Measurements from ENCODE around the gene SLC45A1. TPM values are rescaled to one million over a fixed set of nuclear protein-coding genes. Genes with fewer than 3 reads are reported as not detected.

Gene SLC45A1
- total and polyA plus RNA-seq, 5 experiments from 2014 or later, result 0.48 to 1.2 (median 0.98) TPM; not detected in 1

- H3K9me3 Mint-ChIP-seq, result no peaks in the 10 kb centered on the region
- H3K4me3 Mint-ChIP-seq, result no peak overlapping the region
- peaks cover 0 to 2% (median 0%) of the 10 kb centered on the region in 4 donors for H3K4me1 Mint-ChIP-seq
- H3K27ac Mint-ChIP-seq, result peak overlapping the region in 1 of 10 donors; percentile 46
- DNase-seq, result no peak
- peaks cover 0 to 4% (median 0%) of the 10 kb centered on the region in 5 donors for H3K27me3 Mint-ChIP-seq
- POLR2A ChIA-PET, result no interaction called here
- ATAC-seq, result no peak
- no peaks in the 10 kb centered on the region for H3K36me3 Mint-ChIP-seq
These were observed 25.6 kb downstream of the SLC45A1 start for GRCh38 chr1:8343464-8344001.

GRCh38 chr1:8344893-8345507 lies 27.1 kb downstream of the SLC45A1 start:
- H3K27ac Mint-ChIP-seq, result peak overlapping the region in 1 of 10 donors; percentile 23
- H3K36me3 Mint-ChIP-seq, result no peaks in the 10 kb centered on the region
- ATAC-seq (no peak), DNase-seq (no peak)
- peaks cover 4 to 7% (median 4%) of the 10 kb centered on the region in 4 donors for H3K4me1 Mint-ChIP-seq
- POLR2A ChIA-PET, result no interaction called here
- H3K27me3 Mint-ChIP-seq, result peaks cover 0 to 9% (median 0%) of the 10 kb centered on the region in 5 donors
- no peak overlapping the region for H3K4me3 Mint-ChIP-seq
- H3K9me3 Mint-ChIP-seq, result no peaks in the 10 kb centered on the region

GRCh38 chr1:8345621-8346415 lies 27.9 kb downstream of the SLC45A1 start:
- POLR2A ChIA-PET, result no interaction called here
- Mint-ChIP-seq H3K36me3 (no peaks in the 10 kb centered on the region), H3K9me3 (no peaks in the 10 kb centered on the region), H3K4me3 (no peak overlapping the region), H3K4me1 (peaks cover 4 to 7% (median 4%) of the 10 kb centered on the region in 4 donors), H3K27ac (peak overlapping the region in 1 of 10 donors; percentile 70), H3K27me3 (peaks cover 0 to 9% (median 0%) of the 10 kb centered on the region in 5 donors)
- DNase-seq, result no peak
- ATAC-seq, result no peak

- ATAC-seq, result no peak
- Mint-ChIP-seq H3K27me3 (peaks cover 0 to 9% (median 0%) of the 10 kb centered on the region in 5 donors), H3K4me1 (peaks cover 4 to 7% (median 4%) of the 10 kb centered on the region in 4 donors), H3K27ac (no peak overlapping the region), H3K4me3 (no peak overlapping the region), H3K36me3 (peaks cover 0 to 3% (median 0%) of the 10 kb centered on the region in 3 donors), H3K9me3 (no peaks in the 10 kb centered on the region)
- no peak for DNase-seq
- POLR2A ChIA-PET, result no interaction called here
These were observed 29.7 kb downstream of the SLC45A1 start for GRCh38 chr1:8347635-8348034.

- no peak overlapping the region for H3K4me3 Mint-ChIP-seq
- POLR2A ChIA-PET, result no interaction called here
- H3K27ac Mint-ChIP-seq, result peak overlapping the region in 3 of 10 donors; percentile 75 to 89 (median 89)
- peaks cover 0 to 9% (median 0%) of the 10 kb centered on the region in 3 donors for H3K36me3 Mint-ChIP-seq
- peaks cover 0 to 9% (median 0%) of the 10 kb centered on the region in 5 donors for H3K27me3 Mint-ChIP-seq
- no peaks in the 10 kb centered on the region for H3K9me3 Mint-ChIP-seq
- H3K4me1 Mint-ChIP-seq, result peaks cover 4 to 7% (median 4%) of the 10 kb centered on the region in 4 donors
- ATAC-seq (no peak), DNase-seq (no peak)
These were observed 30.3 kb downstream of the SLC45A1 start for GRCh38 chr1:8348047-8348776.

- Mint-ChIP-seq H3K27me3 (peaks cover 0 to 9% (median 0%) of the 10 kb centered on the region in 5 donors), H3K4me1 (peaks cover 4 to 7% (median 4%) of the 10 kb centered on the region in 4 donors), H3K36me3 (peaks cover 0 to 13% (median under 1%) of the 10 kb centered on the region in 3 donors), H3K27ac (peak overlapping the region in 4 of 10 donors; percentile 63 to 89 (median 82)), H3K4me3 (peak overlapping the region in 1 of 10 donors; percentile 14), H3K9me3 (no peaks in the 10 kb centered on the region)
- ATAC-seq (peak; percentile 90 to 91), DNase-seq (peak; percentile 49 to 84 (median 68))
- POLR2A ChIA-PET, result interaction anchor here (1.7 kb wide), 1 partner anchor 334 kb away, joined by 5 read pairs; no protein-coding TSS in a partner anchor
These were observed 31.0 kb downstream of the SLC45A1 start for GRCh38 chr1:8348777-8349472.

- H3K9me3 Mint-ChIP-seq, result no peaks in the 10 kb centered on the region
- DNase-seq (no peak), ATAC-seq (no peak)
- H3K27me3 Mint-ChIP-seq, result peaks cover 0 to 9% (median 0%) of the 10 kb centered on the region in 5 donors
- no peak overlapping the region for H3K4me3 Mint-ChIP-seq
- POLR2A ChIA-PET, result interaction anchor here (1.7 kb wide), 1 partner anchor 334 kb away, joined by 5 read pairs; no protein-coding TSS in a partner anchor
- peaks cover 0 to 19% (median 2%) of the 10 kb centered on the region in 3 donors for H3K36me3 Mint-ChIP-seq
- H3K27ac Mint-ChIP-seq, result no peak overlapping the region
- H3K4me1 Mint-ChIP-seq, result peaks cover 4 to 7% (median 4%) of the 10 kb centered on the region in 4 donors
These were observed 31.6 kb downstream of the SLC45A1 start for GRCh38 chr1:8349473-8349865.

- Mint-ChIP-seq H3K27ac (no peak overlapping the region), H3K4me3 (no peak overlapping the region), H3K27me3 (peaks cover 0 to 9% (median 0%) of the 10 kb centered on the region in 5 donors), H3K9me3 (no peaks in the 10 kb centered on the region), H3K4me1 (peaks cover 4 to 7% (median 4%) of the 10 kb centered on the region in 4 donors), H3K36me3 (peaks cover 0 to 23% (median 2%) of the 10 kb centered on the region in 3 donors)
- POLR2A ChIA-PET, result interaction anchor here (1.7 kb wide), 1 partner anchor 335 kb away, joined by 5 read pairs; no protein-coding TSS in a partner anchor
- ATAC-seq, result no peak
- no peak for DNase-seq
These were observed 32.0 kb downstream of the SLC45A1 start for GRCh38 chr1:8349961-8350360.

GRCh38 chr1:8350914-8351684 lies 33.2 kb downstream of the SLC45A1 start:
- Mint-ChIP-seq H3K27ac (peak overlapping the region in 5 of 10 donors; percentile 29 to 76 (median 43)), H3K9me3 (no peaks in the 10 kb centered on the region), H3K36me3 (peaks cover 0 to 32% (median 4%) of the 10 kb centered on the region in 3 donors), H3K4me1 (peaks cover 4 to 7% (median 4%) of the 10 kb centered on the region in 4 donors), H3K27me3 (peaks cover 0 to 9% (median 0%) of the 10 kb centered on the region in 5 donors), H3K4me3 (peak overlapping the region in 1 of 10 donors; percentile 29)
- POLR2A ChIA-PET, result interaction anchor here (0.6 kb wide), 1 partner anchor 17 kb away, joined by 3 read pairs; no protein-coding TSS in a partner anchor
- no peak for ATAC-seq
- no peak for DNase-seq

- Mint-ChIP-seq H3K9me3 (no peaks in the 10 kb centered on the region), H3K4me1 (peaks cover 4 to 7% (median 4%) of the 10 kb centered on the region in 4 donors), H3K4me3 (no peak overlapping the region), H3K36me3 (peaks cover 0 to 37% (median 5%) of the 10 kb centered on the region in 3 donors), H3K27me3 (peaks cover 0 to 9% (median 0%) of the 10 kb centered on the region in 5 donors), H3K27ac (peak overlapping the region in 3 of 10 donors; percentile 19 to 88 (median 82))
- ATAC-seq, result no peak
- POLR2A ChIA-PET, result interaction anchor here (0.6 kb wide), 2 partner anchors 16 to 179 kb away, joined by 3 to 5 read pairs; no protein-coding TSS in a partner anchor
- peak in 1 of 10 donors; percentile 16 for DNase-seq
These were observed 34.0 kb downstream of the SLC45A1 start for GRCh38 chr1:8351693-8352470.
